DOHH2 (cell line): Measurements from ENCODE around the gene BPI.

Source experiments
- H3F3A ChIP-seq: fragments of 200-600 bp; sonication (generic), shearing (Covaris generic); 2 replicates; pipeline ENCODE4 v1.6.0; 2016; ENCODE audit warnings: antibody characterized with exemption, mild to moderate bottlenecking; ENCODE audit not compliant: control insufficient read depth, insufficient read depth
- H3K27ac ChIP-seq: fragments of 200-600 bp; sonication (generic); 2 replicates; pipeline ENCODE4 v1.5.1; 2014; ENCODE audit warnings: low read depth, mild to moderate bottlenecking, low read length, moderate library complexity
- H3K27me3 ChIP-seq: fragments of 200-600 bp; sonication (generic); 2 replicates; pipeline ENCODE4 v1.6.1; 2014; ENCODE audit warnings: mild to moderate bottlenecking, low read length, mixed read lengths; ENCODE audit not compliant: control insufficient read depth
- H3K36me3 ChIP-seq: fragments of 200-600 bp; sonication (generic); 2 replicates; pipeline ENCODE4 v1.6.1; 2014; ENCODE audit warnings: mild to moderate bottlenecking, low read length, moderate library complexity, mixed read lengths; ENCODE audit not compliant: control insufficient read depth
- H3K4me1 ChIP-seq: fragments of 200-600 bp; sonication (generic); 2 replicates; pipeline ENCODE4 v1.6.1; 2014; ENCODE audit warnings: mild to moderate bottlenecking, low read length, mixed read lengths; ENCODE audit not compliant: control insufficient read depth
- H3K4me2 ChIP-seq: fragments of 200-600 bp; sonication (generic); 2 replicates; pipeline ENCODE4 v1.6.0; 2014; ENCODE audit warnings: mild to moderate bottlenecking, low read length, moderate library complexity
- H3K4me3 ChIP-seq: fragments of 200-600 bp; sonication (generic); 2 replicates; pipeline ENCODE4 v1.5.1; 2014; ENCODE audit warnings: mild to moderate bottlenecking, low read length, mixed read lengths
- H3K79me2 ChIP-seq: fragments of 200-600 bp; sonication (generic); 2 replicates; pipeline ENCODE4 v1.6.1; 2014; ENCODE audit warnings: mild to moderate bottlenecking, low read length, mixed read lengths; ENCODE audit not compliant: control insufficient read depth
- H3K9me2 ChIP-seq: fragments of 200-600 bp; sonication (generic); replicated peaks from 2 replicates; pipeline ENCODE4 v1.6.1; 2014; ENCODE audit warnings: mild to moderate bottlenecking, low read length, mixed read lengths; ENCODE audit not compliant: control insufficient read depth
- H3K9me3 ChIP-seq: fragments of 200-600 bp; sonication (generic); 2 replicates; pipeline ENCODE4 v1.6.1; 2014; ENCODE audit warnings: antibody characterized with exemption, low read length, mixed read lengths; ENCODE audit not compliant: control insufficient read depth, insufficient read depth
- H4K20me1 ChIP-seq: fragments of 200-600 bp; sonication (generic); 2 replicates; pipeline ENCODE4 v1.6.0; 2014; ENCODE audit warnings: low read depth, mild to moderate bottlenecking, antibody characterized with exemption, low read length, moderate library complexity; ENCODE audit not compliant: control insufficient read depth, insufficient read depth
- EZH2phosphoT487 ChIP-seq: fragments of 200-600 bp; sonication (generic); IDR thresholded peaks from 2 replicates; pipeline ENCODE4 v1.6.1; 2017; ENCODE audit warnings: borderline replicate concordance, mild to moderate bottlenecking, antibody characterized with exemption, low read length, moderate library complexity, mixed read lengths
- TF ChIP-seq, protein P1 (sequence below): fragments of 200-600 bp; sonication (generic); IDR thresholded peaks from one replicate; pipeline ENCODE4 v1.5.1; 2014; ENCODE audit warnings: antibody characterized with exemption, mild to moderate bottlenecking, low read depth, low read length; ENCODE audit not compliant: poor library complexity, severe bottlenecking

The BPI gene

GRCh38 chr20:38269715-38270114, 34.2 kb upstream of the BPI start:
- Histone ChIP-seq H3K4me1 (no peaks in the 10 kb centered on the region), H3K36me3 (no peaks in the 10 kb centered on the region), H3K9me2 (no peaks in the 10 kb centered on the region), H3K79me2 (no peaks in the 10 kb centered on the region), H3K27ac (no peak overlapping the region), H3K4me3 (no peak overlapping the region), H3K27me3 (0 out of 2 replicates have a peak, but pooled peaks cover 3% of the 10 kb centered on the region), H3K9me3 (no peaks in the 10 kb centered on the region), H3F3A (no peaks in the 10 kb centered on the region), H4K20me1 (no peaks in the 10 kb centered on the region), H3K4me2 (no peak overlapping the region)
- TF ChIP-seq EZH2phosphoT487 = no peak
- TF ChIP-seq, protein P1, sequence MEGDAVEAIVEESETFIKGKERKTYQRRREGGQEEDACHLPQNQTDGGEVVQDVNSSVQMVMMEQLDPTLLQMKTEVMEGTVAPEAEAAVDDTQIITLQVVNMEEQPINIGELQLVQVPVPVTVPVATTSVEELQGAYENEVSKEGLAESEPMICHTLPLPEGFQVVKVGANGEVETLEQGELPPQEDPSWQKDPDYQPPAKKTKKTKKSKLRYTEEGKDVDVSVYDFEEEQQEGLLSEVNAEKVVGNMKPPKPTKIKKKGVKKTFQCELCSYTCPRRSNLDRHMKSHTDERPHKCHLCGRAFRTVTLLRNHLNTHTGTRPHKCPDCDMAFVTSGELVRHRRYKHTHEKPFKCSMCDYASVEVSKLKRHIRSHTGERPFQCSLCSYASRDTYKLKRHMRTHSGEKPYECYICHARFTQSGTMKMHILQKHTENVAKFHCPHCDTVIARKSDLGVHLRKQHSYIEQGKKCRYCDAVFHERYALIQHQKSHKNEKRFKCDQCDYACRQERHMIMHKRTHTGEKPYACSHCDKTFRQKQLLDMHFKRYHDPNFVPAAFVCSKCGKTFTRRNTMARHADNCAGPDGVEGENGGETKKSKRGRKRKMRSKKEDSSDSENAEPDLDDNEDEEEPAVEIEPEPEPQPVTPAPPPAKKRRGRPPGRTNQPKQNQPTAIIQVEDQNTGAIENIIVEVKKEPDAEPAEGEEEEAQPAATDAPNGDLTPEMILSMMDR = no peak

DNA sequence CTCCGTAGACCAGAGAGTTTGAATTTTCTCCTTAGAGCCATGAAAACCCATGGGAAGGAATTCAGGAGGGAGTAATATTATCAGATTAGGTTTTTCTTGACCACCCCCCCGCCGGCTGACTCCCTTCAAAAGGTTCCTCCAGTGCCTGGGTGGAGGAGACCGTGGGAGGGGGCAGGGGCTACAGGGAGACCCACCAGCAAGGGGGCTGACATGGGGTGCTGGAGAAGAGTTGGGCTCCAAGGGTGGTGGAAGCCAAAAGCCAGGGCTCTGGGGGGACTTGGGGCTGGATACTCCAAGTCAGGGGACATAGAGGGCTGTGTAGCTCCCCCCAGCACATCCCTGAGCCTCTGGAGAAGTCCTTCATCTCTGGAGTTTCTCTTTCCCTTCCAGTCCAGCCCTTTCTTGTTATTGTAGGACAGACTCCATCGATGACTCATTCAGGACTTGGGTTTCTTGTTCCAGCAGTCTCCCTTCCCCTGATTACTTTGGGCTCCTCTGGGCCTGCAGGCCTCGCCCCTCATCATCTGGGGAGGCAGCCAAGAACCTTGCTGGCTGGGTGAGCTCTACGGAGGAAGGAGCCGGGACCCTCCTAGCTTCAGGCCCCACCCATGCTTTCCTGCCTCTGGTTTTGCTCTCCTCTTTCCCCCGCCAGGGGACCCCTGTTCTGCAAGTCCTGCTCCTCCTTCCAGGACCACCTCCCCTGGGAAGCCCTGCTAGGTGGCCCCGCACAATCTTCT, 32.9 kb upstream of the BPI start:
- no peaks in the 10 kb centered on the region for H3K79me2 ChIP-seq
- H3K4me1 ChIP-seq = no peaks in the 10 kb centered on the region
- H3F3A ChIP-seq = no peaks in the 10 kb centered on the region
- TF ChIP-seq, protein P1 = no peak
- TF ChIP-seq EZH2phosphoT487 = no peak
- no peaks in the 10 kb centered on the region for H4K20me1 ChIP-seq
- no peaks in the 10 kb centered on the region for H3K36me3 ChIP-seq
- no peak overlapping the region for H3K4me3 ChIP-seq
- H3K9me3 ChIP-seq = no peaks in the 10 kb centered on the region
- H3K27ac ChIP-seq = no peak overlapping the region
- H3K27me3 ChIP-seq = peaks cover 6% of the 10 kb centered on the region; the same call in 1 of the 2 replicates
- H3K9me2 ChIP-seq = no peaks in the 10 kb centered on the region
- H3K4me2 ChIP-seq = no peak overlapping the region

DNA sequence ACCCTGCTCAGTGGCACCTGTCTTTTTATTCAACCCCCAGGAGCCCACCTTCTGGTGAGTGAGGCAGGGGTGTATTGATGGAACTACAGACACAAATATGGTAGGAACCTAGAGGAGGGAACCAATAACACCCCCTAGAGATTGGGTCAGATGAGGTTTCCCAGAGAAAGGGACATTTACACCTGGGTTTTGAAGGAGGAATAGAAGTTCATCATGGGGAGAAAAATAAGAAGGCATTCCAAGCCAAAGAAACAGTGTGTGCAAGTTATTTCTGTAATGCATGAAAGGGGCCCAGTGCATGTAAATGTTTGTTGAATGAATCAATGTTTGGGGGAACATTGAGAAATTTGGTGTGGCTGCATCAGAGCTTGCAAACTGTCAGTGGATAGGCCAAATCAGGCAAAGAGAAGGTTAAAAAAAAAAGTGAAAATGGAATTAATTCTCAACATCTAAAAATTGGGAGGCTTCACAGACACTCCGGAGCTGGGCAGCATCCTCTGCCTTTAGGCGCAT, 32.3 kb upstream of the BPI start:
- H3K9me3 ChIP-seq = no peaks in the 10 kb centered on the region
- no peak overlapping the region for H3K4me2 ChIP-seq
- no peaks in the 10 kb centered on the region for H4K20me1 ChIP-seq
- TF ChIP-seq, protein P1 = no peak
- H3K79me2 ChIP-seq = no peaks in the 10 kb centered on the region
- H3K9me2 ChIP-seq = no peaks in the 10 kb centered on the region
- H3K27ac ChIP-seq = no peak overlapping the region
- no peaks in the 10 kb centered on the region for H3F3A ChIP-seq
- H3K4me3 ChIP-seq = no peak overlapping the region
- no peaks in the 10 kb centered on the region for H3K4me1 ChIP-seq
- H3K27me3 ChIP-seq = peaks cover 6% of the 10 kb centered on the region; the same call in 1 of the 2 replicates
- H3K36me3 ChIP-seq = no peaks in the 10 kb centered on the region
